ENCODE data around the gene SEMA6A.

GRCh38 chr5:116604805-116605204 is 30.2 kb upstream of the SEMA6A start:
- TF ChIP-seq, protein P1, sequence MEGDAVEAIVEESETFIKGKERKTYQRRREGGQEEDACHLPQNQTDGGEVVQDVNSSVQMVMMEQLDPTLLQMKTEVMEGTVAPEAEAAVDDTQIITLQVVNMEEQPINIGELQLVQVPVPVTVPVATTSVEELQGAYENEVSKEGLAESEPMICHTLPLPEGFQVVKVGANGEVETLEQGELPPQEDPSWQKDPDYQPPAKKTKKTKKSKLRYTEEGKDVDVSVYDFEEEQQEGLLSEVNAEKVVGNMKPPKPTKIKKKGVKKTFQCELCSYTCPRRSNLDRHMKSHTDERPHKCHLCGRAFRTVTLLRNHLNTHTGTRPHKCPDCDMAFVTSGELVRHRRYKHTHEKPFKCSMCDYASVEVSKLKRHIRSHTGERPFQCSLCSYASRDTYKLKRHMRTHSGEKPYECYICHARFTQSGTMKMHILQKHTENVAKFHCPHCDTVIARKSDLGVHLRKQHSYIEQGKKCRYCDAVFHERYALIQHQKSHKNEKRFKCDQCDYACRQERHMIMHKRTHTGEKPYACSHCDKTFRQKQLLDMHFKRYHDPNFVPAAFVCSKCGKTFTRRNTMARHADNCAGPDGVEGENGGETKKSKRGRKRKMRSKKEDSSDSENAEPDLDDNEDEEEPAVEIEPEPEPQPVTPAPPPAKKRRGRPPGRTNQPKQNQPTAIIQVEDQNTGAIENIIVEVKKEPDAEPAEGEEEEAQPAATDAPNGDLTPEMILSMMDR (IDR thresholded peaks at IDR 0.05): no peak
- TF ChIP-seq RAD21 (conservative IDR thresholded peaks at IDR 0.05 in 1 of 2, IDR thresholded peaks at IDR 0.05 in 1 of 2): no peak

All from A549 (cell line).